Tibial nerve (tissue), 4 donors: ENCODE measurements around the gene CALD1. TPM values are rescaled to one million over a fixed set of nuclear protein-coding genes. Genes with fewer than 3 reads are reported as not detected.

ENCODE experiments used
- DNase-seq, 2 donors: peaks; one replicate each; pipeline ENCODE4 v3.0.0-alpha.2; 2019; ENCODE audit warnings: low spot score in 2 of 2
- H3K27ac ChIP-seq, 4 donors: fragments of 200-600 bp; sonication (generic) in 3 of 4; one replicate each; pipeline ENCODE4 v1.5.1; 2017 to 2019; ENCODE audit warnings: mild to moderate bottlenecking in 1 of 4
- H3K27me3 ChIP-seq, 2 donors: fragments of 200-600 bp; sonication (generic) in 1 of 2; one replicate each; pipeline versions ENCODE4 v1.5.1 to v1.6.0; 2017 to 2019
- H3K36me3 ChIP-seq, 3 donors: fragments of 200-600 bp; sonication (generic); one replicate each; pipeline ENCODE4 v1.5.1; 2018 to 2019
- H3K4me1 ChIP-seq, 4 donors: fragments of 200-600 bp; sonication (generic) in 3 of 4; one replicate each; pipeline ENCODE4 v1.5.1; 2017 to 2019
- H3K4me3 ChIP-seq, 4 donors: fragments of 200-600 bp; sonication (generic) in 3 of 4; one replicate each; pipeline ENCODE4 v1.5.1; 2017 to 2019; ENCODE audit warnings: mild to moderate bottlenecking in 1 of 4, moderate library complexity in 1 of 4
- H3K9me3 ChIP-seq, 4 donors: fragments of 200-600 bp; sonication (generic) in 3 of 4; one replicate each; pipeline ENCODE4 v1.5.1; 2017 to 2019
- EP300 ChIP-seq, 2 donors: sonication (generic); formaldehyde crosslinking; IDR thresholded peaks; one replicate each; pipeline ENCODE4 v1.6.1; 2017; ENCODE audit warnings: antibody characterized with exemption in 2 of 2, mild to moderate bottlenecking in 1 of 2
- POLR2A ChIP-seq, 2 donors: fragments of 450-650 bp; IDR thresholded peaks; one replicate each; pipeline ENCODE4 v1.6.1; 2017; ENCODE audit warnings: antibody characterized with exemption in 2 of 2, mild to moderate bottlenecking in 2 of 2, moderate library complexity in 2 of 2
- WGBS, 2 donors: methylation state at CpG; one replicate each; pipeline ENCODE4 v1.1.5; 2018; 5-methylcytosine and 5-hydroxymethylcytosine counted together
- total RNA-seq, 4 donors: library from RNA; depleted of rRNA; stranded (reverse); fragments of >200 nt; gene quantifications; one replicate each; pipeline ENCODE4 v1.1.0, GENCODE V29; 2016
- TF ChIP-seq, protein P1 (sequence below), 5 experiments: fragments of 200-600 bp in 3 of 5; fragments of 450-650 bp in 2 of 5; sonication (generic) in 3 of 5; IDR thresholded peaks; one replicate each; pipeline ENCODE4 v1.5.1; 2016 to 2019; ENCODE audit warnings: antibody characterized with exemption in 5 of 5, mild to moderate bottlenecking in 3 of 5, moderate library complexity in 2 of 5

The CALD1 gene
- total RNA-seq, 4 donors from 2014 or later, result 320 to 870 (median 433) TPM

DNA sequence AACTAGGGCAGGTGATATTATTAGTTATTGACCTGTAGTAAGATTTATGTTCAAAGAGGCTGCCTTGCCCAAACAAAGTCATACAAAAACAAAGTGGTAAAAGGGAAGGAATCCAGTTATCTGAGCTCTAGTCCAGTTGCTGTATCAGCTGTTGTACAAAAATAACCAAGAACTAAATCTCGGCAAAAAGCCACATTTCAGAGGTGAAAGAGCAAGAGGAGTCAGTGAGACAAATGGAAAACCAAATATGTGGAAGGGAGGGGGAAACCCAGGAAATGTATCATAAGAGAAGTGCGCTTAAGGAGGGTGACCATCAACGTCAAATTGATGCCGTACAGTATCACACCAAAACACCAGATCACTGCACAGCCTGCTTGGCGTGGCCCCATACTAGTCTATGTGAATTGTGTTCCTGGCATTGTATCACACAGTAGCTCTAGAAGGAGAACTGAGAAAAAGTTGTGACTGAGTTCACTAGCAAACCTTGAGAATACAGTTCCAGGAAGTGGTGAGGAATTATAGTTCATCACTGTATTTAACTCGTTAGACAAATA lies 213.3 kb downstream of the CALD1 start:
- H3K4me3 ChIP-seq, result no peak overlapping the region
- DNase-seq, result no peak
- H3K36me3 ChIP-seq, result peaks cover 0 to 54% (median 0%) of the 10 kb centered on the region in 3 donors
- WGBS, 2 donors, result 68 to 75% methylated on average over 6 of the region's 6 CpGs
- H3K4me1 ChIP-seq, result peaks cover 0 to 27% (median 14%) of the 10 kb centered on the region in 4 donors
- no peaks in the 10 kb centered on the region for H3K9me3 ChIP-seq
- peak in 1 of 2 donors; percentile 27 for TF ChIP-seq EP300 (IDR thresholded peaks at IDR 0.05)
- no peak for TF ChIP-seq POLR2A (IDR thresholded peaks at IDR 0.05)
- H3K27me3 ChIP-seq, result no peaks in the 10 kb centered on the region
- H3K27ac ChIP-seq, result peak overlapping the region in 1 of 4 donors; percentile 2

DNA sequence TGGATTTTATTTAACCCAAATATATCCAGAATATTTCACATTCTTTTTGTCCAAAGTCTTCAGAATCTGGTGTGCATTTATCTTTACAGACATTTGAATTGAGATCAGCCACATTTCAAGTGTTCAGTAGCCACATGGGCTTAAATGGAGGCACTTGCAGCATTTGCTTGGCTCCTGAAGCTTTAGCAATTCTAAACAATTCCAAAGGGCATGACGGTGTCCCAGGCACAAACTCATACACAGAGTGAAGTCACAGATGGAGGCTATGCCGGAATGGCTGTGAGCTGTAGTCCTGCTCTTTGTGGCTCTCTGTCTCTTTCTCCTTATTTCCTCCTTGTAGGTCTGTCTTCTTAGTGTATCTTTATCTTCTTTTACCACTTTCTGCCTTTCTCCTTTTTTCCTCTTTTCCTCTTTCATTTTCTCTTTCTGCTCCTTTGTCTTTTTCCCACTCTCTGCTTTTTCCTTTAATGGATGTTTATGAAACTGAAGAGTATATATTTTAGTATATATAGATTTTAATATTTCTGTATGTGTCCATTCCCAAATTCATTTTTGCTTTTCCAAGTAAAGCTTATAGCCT lies 214.5 kb downstream of the CALD1 start:
- H3K4me1 ChIP-seq, result peaks cover 0 to 20% (median 8%) of the 10 kb centered on the region in 4 donors
- H3K36me3 ChIP-seq, result peaks cover 0 to 66% (median 0%) of the 10 kb centered on the region in 3 donors
- H3K9me3 ChIP-seq, result no peaks in the 10 kb centered on the region
- 90 to 95% methylated on average over 2 of the region's 2 CpGs for WGBS, 2 donors
- no peak for TF ChIP-seq EP300 (IDR thresholded peaks at IDR 0.05)
- TF ChIP-seq, protein P1, sequence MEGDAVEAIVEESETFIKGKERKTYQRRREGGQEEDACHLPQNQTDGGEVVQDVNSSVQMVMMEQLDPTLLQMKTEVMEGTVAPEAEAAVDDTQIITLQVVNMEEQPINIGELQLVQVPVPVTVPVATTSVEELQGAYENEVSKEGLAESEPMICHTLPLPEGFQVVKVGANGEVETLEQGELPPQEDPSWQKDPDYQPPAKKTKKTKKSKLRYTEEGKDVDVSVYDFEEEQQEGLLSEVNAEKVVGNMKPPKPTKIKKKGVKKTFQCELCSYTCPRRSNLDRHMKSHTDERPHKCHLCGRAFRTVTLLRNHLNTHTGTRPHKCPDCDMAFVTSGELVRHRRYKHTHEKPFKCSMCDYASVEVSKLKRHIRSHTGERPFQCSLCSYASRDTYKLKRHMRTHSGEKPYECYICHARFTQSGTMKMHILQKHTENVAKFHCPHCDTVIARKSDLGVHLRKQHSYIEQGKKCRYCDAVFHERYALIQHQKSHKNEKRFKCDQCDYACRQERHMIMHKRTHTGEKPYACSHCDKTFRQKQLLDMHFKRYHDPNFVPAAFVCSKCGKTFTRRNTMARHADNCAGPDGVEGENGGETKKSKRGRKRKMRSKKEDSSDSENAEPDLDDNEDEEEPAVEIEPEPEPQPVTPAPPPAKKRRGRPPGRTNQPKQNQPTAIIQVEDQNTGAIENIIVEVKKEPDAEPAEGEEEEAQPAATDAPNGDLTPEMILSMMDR (IDR thresholded peaks at IDR 0.05), result no peak
- no peak for TF ChIP-seq POLR2A (IDR thresholded peaks at IDR 0.05)
- no peak overlapping the region for H3K27ac ChIP-seq
- no peak overlapping the region for H3K4me3 ChIP-seq
- H3K27me3 ChIP-seq, result no peaks in the 10 kb centered on the region
- DNase-seq, result no peak

DNA sequence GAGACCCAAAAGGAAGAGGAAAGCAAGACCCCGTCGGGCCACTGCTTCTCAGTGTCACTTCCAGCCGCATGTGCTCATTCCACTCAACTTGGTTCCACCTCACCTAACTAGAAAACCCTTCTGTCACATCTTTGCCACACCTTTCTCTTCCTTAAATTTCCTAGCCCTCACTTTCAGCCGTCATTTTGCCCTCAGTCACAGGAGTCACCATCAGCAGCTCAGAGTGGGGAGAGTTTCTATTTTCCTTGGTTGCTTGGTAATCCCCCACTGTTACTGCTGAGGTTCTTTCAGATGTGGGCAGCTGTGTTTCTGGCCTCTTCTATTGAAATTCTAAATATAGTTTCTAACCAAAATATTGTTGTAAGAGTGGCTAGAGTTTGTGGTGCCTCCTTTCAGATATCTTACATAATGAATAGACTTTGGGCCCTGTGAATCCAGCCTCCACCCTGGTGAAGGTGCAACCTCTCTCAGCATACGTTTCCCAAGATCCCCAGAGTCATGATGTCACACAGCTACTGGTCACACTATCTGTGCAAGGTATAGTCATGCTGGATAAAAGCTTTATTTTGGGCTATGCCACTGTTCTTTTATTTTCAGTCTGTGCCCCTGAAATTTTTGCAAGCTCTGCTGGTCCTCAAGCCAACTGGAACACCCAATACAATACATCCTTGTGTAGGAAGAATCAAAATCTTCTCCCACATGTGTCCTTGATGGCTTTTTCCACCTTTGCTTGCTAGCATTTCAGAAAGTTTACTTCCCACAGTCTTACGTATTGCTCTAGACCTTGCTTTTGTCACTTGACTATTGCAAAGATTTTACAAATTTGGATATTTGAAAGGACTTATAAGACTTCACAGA lies 216.0 kb downstream of the CALD1 start:
- Histone ChIP-seq H3K4me3 (no peak overlapping the region), H3K27me3 (no peaks in the 10 kb centered on the region), H3K36me3 (peaks cover 0 to 77% (median 0%) of the 10 kb centered on the region in 3 donors), H3K27ac (no peak overlapping the region), H3K9me3 (no peaks in the 10 kb centered on the region), H3K4me1 (peaks cover 0 to 17% (median 4%) of the 10 kb centered on the region in 4 donors)
- 69 to 70% methylated on average over 6 of the region's 6 CpGs for WGBS, 2 donors
- TF ChIP-seq, protein P1 (IDR thresholded peaks at IDR 0.05), result no peak
- TF ChIP-seq EP300 (IDR thresholded peaks at IDR 0.05), result no peak
- no peak for TF ChIP-seq POLR2A (IDR thresholded peaks at IDR 0.05)
- no peak for DNase-seq

DNA sequence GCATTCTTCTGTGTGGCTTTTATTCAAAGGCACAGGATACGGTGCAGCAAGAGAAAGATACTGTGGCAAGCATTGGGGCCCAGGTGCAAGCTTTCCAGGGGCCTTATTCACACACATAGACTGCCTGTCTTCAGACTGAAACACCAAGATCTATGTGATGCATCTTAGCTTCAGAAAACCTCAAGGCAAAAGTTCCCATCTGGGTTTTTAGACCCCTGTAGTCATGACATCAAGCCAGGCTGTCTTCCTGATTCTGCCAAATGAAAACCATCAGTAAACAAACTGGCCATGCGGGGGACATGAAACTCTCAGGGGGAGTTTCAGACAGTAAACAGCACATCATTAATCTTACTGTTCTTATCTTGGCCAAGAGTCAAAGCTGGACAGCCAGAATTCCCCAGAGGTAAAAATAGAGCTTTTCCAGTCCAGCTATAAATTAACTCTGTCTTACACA lies 216.7 kb downstream of the CALD1 start:
- WGBS, 2 donors, result 50 to 63% methylated on average over 2 of the region's 2 CpGs
- peaks cover 0 to 16% (median 4%) of the 10 kb centered on the region in 4 donors for H3K4me1 ChIP-seq
- TF ChIP-seq EP300 (IDR thresholded peaks at IDR 0.05) (no peak), POLR2A (IDR thresholded peaks at IDR 0.05) (no peak)
- DNase-seq, result no peak
- no peaks in the 10 kb centered on the region for H3K27me3 ChIP-seq
- peaks cover 0 to 84% (median 0%) of the 10 kb centered on the region in 3 donors for H3K36me3 ChIP-seq
- H3K4me3 ChIP-seq, result no peak overlapping the region
- H3K9me3 ChIP-seq, result no peaks in the 10 kb centered on the region
- H3K27ac ChIP-seq, result no peak overlapping the region

DNA sequence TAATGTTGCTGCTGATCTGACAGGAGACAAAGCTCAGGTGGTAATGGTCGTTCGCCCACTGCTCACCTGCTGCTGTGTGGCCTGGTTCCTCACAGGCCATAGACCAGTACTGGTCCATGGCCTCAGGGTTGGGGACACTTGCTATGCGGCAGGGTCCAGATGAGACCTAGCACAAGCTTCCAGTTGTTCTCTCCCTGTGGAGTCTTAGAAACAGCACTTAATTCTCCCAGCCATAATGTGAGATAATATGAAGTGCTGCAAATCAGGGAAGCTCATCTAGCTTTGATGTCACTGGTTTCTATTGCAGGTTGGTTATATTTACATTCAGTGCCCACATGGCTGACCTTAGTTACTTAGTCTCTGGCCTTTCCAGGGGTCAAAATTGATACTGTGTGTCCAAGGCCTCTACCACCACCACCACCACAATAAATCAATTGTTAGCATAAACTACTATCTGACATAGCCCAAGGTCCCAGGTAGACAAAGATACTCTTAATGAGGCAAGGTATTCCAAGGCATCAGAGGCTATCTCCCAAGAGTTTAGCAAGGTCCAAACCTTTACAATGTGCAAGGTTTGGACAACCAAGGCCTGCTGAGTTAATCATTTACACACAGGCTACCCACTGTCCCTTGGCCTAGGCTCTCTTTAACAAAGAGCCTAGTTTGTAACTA lies 217.9 kb downstream of the CALD1 start:
- Histone ChIP-seq H3K4me3 (no peak overlapping the region), H3K27ac (no peak overlapping the region), H3K9me3 (no peaks in the 10 kb centered on the region), H3K36me3 (peaks cover 0 to 83% (median 0%) of the 10 kb centered on the region in 3 donors), H3K4me1 (peaks cover 0 to 3% (median 0%) of the 10 kb centered on the region in 4 donors), H3K27me3 (no peaks in the 10 kb centered on the region)
- TF ChIP-seq, protein P1 (IDR thresholded peaks at IDR 0.05), result no peak
- TF ChIP-seq EP300 (IDR thresholded peaks at IDR 0.05), result no peak
- no peak for TF ChIP-seq POLR2A (IDR thresholded peaks at IDR 0.05)
- DNase-seq, result no peak
- WGBS, 2 donors, result 92 to 100% methylated on average over 1 to 3 of the region's 3 CpGs
